Stimulated activated naive CD8-positive, alpha-beta T cell treated with anti-CD3 and anti-CD28 coated beads, Interleukin-15, Interleukin-2, amounts not matched to agents 100 U/mL and 50 U/mL, for 24 hours (primary cell): ENCODE measurements around the gene CSTB.

Source experiments
- ATAC-seq: fragments of 150-1000 bp; cut with Tn5 transposase; one replicate; pipeline ENCODE4 v1.10.0; 2021
- DNase-seq: peaks from one replicate; pipeline ENCODE4 v3.0.0; 2021

CSTB gene

DNA sequence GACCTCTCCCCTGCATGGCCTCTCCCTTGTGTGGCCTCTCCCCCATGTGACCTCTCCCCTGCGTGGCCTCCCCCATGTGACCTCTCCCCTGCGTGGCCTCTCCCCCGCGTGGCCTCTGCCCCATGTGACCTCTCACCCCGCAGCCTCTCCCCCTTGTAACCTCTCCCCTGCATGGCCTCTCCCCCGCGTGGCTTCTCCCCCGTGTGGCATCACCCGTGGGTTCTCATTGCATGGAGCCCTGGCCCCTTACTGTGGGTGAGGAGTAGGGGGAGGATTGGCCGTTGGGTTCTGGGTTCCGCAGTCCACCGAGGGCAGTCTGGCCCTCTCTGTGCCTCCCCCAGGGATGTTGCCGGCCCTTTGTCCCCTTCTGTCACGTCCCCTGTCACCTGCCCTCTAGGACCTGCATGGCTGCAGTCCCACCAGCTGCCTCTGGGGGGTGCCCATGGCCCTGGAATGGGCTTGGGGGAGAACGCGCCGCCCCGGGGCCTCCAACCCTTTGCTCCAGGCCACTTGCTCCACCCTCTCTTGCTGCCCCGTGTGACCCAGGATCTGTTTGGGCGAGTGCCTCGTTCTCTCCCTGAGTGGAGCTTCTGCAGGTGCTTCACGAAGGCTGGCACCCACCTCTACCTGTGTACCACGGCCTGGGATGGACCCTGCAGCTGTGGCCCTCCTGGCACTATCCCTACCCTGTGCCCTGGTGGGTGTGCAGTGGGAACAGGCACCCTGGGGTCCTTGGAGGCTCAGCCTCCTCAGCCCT lies 34.6 kb upstream of the CSTB start:
- peak; percentile 98 for DNase-seq
- ATAC-seq, result peak; percentile 81

DNA sequence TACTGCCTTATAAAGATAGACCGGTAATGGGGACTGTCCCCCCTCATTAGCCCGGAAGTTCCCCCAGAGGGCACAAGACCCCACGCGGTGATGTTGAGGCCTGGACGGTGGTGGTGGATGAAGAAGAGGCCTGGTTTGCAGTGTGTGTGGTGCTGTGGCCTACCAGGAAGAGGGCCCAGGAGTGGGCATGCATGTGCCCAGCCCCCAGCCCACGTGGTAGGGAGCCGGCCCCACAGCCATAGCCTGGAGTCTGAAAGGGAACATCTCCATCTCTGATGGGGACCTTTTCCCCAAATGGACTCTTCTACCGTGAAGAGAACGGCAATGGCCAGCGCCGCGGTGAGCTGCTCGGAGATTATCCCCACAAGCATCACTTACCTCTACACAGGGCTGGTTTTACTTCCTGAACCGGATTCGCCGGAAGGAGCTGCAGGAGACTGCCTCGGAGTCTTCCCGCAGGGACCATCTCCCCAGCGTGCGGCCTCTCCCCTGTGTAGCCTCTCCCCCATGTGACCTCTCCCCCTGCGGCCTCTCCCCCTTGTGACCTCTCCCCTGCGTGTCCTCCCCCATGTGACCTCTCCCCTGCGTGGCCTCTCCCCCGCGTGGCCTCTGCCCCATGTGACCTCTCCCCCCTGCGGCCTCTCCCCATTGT lies 33.9 kb upstream of the CSTB start:
- no peak for DNase-seq
- no peak for ATAC-seq

DNA sequence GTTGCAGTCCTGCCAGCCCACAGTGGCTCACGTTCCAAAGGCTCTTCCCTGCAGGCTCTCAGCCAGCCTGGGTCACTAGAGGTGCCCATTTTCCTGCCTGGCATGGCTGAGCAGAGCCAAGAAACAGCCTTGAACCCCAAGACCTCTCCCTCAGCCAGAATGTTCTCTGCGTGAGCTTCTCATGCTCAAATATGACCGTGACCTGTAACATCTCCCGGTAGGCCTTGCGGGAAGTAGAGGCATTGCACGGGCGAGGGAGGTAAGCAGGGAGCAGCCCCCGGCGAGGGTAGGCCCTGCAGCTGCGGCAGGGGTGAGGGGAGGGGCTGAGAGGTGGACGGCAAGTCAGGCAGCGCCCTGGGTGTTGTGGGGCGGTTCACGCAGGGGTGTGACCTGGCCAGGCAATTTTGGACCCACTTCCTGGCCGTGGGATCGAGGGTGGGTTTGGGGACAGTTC lies 33.3 kb upstream of the CSTB start:
- ATAC-seq (no peak), DNase-seq (no peak)

DNA sequence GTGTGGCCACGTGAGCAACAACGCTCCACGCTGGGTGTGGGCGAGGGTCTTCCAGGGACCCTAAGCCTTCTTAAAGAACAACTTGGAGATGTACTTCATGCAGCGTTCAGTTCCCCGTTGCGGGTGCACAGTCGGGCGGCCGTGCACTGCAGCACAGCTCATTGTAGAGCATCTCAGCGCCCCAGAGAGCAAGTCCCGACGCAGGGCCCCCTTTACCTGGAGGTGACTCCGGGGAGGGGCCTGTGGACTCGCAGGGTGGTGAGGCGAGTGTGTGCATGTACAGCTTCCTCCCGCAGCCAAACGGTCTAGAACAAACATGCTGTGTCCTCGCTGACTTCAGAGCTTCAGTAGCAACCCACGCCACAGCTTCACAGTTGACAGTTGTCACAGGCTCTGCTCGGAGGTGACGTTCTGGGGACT lies 32.7 kb upstream of the CSTB start:
- ATAC-seq (no peak), DNase-seq (no peak)

DNA sequence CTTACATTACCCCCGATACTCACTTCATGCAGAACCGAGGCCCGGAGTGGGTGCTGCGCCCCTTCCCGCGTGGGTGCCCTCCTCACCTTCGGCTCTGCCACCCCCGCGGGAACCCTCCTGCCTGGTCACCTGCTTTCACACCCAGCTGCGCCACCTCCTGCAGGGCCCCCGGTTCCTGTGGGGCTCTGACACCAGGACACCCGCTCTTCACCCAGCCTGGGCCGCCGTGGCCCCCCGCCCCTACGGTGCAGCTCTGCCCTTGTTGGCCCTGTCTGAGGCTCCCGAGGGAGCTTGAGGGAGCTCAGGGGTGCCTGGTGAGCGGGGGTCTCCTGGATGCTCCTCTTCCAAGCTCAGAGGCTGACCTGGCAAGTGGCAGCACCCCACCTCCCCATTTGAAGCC lies 32.3 kb upstream of the CSTB start:
- DNase-seq (no peak), ATAC-seq (no peak)

DNA sequence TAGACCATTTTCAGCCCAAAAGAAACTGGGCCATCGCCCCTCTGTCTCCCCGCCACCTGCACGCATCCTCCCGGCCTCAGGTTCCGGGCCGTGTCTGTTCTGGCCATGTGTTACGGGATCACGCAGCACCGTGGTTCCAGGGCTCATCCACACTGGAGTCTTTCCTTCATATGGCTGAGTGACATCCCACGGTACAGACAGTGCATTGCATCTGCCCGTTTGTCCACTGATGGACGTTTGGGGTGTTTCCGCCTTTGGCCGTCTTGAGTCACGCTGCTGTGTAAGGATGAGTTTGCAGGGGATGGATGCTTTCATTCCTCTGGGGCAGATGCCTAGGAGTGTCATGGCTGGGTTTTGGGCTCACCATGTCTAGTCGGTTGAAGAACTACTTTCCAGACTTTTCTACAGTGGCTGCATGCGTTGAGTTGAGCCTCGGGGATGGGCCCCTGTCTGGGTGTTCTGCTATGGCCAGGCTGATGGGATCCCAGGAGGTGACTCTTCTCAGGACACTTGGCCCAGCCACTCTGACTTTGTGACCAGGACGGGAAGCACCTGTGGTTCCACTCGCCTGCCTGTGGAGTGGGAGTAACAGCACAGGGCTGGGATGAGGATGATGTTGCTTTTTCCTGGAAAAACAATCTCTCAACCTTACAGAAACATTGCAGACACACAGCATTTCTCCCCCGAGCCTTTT lies 30.1 kb upstream of the CSTB start:
- ATAC-seq (no peak), DNase-seq (no peak)

DNA sequence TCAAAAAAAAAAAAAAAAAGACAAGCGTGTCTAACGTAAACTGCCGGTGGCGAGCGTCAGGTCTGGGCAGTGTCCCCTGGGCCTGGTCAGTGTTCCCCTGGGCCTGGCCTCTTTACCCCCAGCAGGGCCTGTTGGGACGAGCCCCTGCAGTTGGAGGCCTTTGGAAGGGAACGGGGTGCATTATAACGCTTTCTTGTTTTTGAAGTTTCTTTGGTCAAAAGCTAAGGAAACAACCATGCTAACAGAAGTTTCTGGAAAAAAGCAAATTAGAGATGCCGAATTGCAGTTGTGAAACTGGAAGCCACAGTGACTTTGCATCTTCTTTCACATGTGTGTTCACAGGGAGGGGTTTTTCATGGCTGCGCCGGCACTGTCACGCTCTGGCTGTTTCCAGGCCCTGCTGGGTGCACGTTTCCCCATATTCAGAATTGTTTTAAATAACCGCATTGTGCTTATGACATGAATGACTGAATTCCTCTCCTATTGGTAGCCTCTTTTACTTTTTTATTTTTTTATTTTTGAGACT lies 29.2 kb upstream of the CSTB start:
- DNase-seq (no peak), ATAC-seq (peak; percentile 24)

DNA sequence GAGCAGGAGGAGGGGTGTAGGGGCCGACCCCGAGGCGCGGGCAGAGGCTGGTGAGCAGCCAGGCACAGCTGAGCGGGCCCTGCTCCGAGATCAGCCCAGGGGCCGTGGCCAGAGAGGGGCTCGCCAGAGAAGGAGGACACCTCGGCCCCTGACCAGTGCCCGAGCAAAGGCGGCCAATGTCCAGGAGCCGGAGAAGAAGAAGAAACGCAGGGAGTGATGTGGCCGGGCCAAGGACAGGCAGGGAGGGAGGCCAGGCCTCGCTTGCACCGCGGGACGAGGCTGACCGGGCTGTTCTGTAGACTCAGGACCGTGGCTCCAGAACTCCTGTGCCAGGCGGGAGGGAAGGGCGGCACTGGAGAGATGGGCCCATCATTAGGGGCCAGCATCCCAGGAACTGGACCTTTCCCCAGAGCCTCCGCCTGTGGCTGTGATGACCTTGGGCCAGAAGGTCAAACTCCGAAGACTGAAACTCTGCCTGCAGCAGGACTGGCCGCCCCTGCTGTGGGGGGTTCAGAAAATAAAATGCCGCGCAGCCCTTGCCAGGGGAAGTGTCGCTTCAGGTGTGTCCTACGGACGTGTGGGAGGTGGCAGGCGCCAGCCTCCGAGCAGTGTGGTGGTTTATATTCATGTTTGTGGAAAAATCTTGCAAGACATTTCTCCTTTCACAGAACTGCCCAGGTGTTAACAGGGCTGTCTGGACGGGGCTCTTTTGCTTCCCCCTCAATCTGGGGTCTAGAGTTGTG lies 27.6 kb upstream of the CSTB start:
- DNase-seq (no peak), ATAC-seq (no peak)

DNA sequence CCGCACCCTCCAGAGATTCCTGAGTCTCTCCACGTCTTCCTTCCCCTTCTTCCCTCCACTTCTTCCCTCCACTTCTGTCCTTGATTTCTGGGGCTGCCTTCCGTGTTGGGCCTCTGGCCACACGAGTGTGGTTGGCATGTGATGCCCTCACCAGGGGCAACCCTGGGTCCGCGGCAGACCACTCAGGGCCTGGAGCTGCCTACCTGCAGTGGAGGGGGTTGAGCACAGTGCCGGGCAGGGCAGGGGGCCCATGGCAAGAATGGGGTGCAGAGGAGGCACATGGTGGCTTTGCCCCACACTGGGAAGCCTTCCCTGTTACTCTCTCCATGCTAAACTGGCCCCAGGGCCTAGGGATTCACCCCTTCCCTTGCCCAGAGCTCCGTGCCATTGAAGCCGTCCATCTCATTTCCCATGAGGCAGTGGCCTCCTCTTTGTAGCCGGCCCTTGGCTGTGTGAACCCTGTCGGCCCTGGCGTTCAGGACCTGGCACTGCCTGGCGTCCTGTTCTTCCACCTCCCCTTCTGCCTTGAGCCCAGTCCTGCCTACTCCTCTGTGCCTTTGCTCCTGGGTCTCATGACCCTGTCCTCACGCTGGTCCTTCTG lies 26.7 kb upstream of the CSTB start:
- no peak for ATAC-seq

DNA sequence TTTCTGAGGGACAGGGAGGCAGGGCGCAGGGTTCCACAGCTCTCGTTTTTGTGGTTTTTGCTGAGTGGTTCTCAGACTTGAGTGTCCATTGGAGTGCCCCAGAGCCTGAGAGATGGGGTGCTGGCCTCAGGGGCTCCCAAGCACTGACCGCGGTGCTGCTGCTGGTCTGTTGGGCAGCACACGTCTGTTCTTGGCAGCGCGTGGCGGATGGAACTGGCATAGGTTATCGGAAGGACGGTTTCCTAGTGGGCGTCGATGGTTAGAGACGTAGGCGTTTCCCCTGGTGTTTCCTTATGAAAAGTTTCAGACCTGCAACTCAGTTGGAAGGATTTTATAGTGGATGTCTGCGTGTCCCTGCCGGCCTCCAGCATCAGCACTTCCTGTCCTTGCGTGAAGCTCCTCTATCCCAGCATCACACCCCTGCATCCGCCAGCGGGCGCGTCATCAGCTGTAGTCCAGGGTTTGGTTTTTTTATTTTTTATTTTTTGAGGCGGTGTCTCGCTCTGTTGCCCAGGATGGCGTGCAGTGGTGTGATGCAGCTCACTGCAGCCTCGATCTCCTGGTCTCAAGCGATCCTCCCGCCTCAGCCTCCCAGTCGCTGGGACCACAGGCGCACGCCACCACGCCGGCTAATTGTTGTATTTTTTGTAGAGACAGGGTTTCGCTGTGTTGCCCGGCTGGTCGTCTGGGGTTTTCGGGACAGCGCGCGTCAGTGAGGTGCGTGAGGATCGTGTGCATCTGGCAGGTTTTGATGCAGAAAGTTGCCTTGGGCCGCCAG lies 25.1 kb upstream of the CSTB start:
- DNase-seq (no peak), ATAC-seq (no peak)

More for the DNA sequence above, 26.7 kb upstream of the CSTB start:
- DNase-seq, result no peak

DNA sequence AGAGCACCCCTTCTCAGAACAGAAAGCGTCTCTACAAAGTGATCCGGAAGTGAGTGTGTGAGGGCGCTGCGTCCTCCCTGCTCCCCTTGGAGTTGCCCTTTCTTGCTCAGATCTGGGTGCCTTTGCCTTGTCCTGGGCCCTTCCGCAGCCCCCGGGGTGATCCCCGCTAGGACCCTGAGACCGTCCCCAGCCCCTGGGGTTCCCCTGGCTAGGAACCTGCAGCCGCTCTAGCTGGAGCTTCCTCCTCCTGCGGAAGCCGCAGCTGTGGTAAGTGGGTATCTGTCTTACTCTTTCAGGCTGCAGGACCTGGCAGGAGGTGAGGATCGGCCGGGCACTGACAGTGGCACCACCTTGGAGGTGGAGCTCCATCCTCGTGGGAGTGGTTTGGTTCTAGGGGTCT lies 24.5 kb upstream of the CSTB start:
- ATAC-seq, result no peak
- DNase-seq, result no peak

DNA sequence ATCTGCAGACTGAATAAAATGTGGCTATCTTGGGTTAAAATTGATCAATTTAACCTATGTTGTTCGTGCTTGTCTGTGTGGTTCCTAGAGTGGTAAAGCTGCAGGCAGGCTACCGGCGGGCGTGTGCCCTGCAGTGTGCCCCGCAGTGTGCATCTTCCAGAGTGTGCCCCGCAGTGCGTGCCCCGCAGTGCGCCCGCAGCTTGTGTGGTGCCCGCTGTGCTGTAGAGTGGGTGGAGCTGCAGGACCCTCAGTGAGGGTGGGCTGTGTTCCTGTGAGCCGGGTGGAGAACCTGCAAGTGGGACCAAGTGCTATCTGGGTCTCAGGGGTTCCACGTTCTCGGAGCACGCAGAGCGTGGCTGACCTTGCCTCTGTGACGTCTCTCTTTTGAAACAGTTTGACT lies 24.0 kb upstream of the CSTB start:
- ATAC-seq (no peak), DNase-seq (no peak)

DNA sequence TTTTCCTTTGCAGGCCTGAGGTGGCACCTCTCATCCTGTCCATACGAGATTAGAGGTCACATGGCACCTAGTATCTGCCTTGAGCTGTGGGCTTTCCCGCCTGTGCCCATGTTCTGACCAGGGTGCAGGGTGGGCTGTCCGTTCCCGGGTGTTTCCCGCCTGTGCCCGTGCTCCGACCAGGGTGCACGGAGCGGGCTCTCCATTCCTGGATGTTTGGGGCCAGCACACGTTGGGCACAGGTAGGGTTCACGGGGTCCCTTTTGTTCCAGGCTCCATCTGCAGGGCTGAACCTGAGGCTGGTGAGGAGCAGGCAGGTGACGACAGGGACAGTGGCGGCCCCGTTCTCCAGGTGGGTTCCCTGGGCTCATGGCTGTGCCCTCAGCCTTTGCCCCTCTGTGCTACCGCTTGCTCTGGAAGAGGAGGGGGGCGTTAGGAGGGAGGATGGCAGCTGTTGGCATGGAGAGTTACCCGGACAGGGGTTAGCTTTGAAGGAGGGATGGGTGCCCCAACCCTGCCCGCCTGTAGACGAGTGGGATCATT lies 23.3 kb upstream of the CSTB start:
- DNase-seq (no peak), ATAC-seq (no peak)

DNA sequence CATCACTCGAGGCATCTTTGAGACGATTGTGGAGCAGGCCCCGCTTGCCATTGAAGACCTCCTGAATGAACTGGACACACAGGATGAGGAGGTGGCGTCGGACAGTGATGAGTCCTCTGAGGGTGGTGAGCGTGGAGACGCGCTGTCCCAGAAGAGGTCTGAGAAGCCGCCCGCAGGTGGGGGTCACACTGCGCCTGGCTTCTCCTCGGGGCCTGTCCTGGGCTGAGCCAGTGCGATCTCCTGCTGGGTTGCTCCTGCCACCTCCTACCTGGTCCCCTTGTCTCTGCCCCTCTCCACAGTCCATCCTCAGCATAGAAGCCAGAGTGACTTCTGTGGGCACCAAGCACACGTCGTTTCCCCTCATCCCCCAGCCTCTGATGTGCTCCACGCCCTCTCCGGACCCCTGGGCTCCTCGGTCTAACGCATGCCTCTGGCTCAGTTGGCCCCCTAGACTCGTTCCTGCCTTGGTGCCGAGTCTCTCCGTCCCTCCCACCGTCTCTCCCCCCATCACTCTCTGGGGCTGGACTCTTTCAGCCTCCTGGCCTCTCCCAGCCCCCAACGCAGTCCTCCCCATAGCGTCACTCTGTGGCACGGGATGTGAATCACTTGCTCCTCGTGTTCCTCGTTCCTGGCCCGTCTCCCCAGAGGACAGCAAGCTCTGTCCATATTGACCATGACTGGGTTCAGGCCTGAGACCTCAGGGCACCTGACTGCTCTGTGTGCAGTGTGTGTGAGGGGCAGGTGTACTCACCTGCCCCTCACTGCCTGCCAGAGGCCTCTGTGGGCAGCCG lies 22.0 kb upstream of the CSTB start:
- no peak for ATAC-seq
- DNase-seq, result no peak

DNA sequence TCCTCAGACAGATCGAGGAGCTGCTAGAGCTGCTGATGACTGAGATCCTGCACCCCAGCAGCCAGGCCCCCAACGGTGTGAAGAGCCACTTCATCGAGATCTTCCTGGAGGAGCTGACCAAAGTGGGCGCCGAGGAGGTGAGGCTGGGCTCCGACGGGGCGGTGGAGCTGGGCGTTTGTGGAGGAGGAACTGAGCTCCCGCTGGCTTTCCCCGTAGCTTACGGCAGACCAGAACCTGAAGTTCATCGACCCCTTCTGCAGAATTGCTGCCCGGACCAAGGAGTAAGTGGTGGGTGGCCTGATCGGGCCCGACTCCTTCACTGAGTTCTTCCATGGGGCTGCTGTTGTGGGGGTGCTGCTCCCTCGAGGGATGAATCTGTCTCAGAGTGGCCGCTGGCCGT lies 21.3 kb upstream of the CSTB start:
- no peak for DNase-seq

DNA sequence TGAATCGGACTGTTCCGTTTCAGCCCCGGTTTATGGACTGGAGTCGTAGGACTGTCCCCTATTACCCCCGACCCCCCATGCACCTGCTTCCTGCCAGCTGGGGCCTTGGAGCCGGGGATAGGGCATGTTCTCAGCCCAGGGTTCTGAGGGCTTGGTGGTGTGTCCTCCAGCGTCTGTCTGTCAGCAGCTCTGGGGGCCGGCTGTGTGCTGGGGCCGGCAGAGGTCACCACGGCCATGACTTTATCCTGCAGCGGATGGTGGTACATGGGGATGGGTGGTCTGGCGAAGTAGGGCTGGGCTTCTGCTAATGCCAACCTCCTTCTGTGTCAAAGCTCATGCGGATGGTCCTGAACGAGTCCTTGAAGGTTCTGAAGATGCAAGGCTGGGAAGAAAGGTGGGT lies 18.7 kb upstream of the CSTB start:
- DNase-seq (no peak), ATAC-seq (no peak)

More for the DNA sequence above, 21.3 kb upstream of the CSTB start:
- ATAC-seq, result no peak

DNA sequence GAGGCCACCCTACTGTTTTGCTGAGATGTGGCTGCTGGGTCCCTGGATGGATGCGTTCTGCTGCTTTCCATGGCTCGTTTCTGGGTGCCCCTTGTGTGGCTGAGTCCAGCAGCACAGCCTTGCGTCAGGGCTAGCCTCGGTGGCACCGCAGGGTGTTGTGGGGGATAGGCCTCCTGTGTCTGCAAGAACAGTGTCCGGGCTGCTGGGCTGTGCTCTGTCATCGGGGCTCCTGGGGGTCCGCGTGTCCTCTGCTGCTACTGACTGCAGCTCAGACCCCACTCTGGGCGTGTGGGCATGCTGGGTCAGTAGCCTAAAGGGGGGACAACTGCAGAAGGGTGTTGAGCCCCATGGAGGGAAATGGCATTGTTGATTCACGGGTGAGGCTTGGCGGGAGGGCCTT lies 18.2 kb upstream of the CSTB start:
- no peak for ATAC-seq

DNA sequence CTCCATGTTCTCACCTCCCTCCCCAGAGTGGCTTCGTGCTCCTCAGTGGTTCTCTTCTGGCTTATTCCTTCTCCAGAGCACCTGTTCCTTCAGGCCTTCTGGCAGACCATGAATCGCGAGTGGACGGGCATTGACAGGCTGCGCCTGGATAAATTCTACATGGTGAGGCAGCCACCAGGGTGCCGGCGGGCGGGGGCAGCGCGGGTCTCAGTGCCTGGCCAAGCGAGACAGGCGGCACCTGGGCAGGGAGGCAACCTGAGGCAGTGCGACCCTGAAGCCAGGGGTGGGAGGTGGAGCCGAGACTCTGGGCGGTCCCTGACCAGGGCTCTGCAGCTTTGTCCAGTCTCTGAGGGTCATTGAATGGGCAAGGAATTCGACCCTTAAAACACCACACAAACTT lies 17.1 kb upstream of the CSTB start:
- no peak for ATAC-seq

More for the DNA sequence above, 18.2 kb upstream of the CSTB start:
- DNase-seq, result no peak

DNA sequence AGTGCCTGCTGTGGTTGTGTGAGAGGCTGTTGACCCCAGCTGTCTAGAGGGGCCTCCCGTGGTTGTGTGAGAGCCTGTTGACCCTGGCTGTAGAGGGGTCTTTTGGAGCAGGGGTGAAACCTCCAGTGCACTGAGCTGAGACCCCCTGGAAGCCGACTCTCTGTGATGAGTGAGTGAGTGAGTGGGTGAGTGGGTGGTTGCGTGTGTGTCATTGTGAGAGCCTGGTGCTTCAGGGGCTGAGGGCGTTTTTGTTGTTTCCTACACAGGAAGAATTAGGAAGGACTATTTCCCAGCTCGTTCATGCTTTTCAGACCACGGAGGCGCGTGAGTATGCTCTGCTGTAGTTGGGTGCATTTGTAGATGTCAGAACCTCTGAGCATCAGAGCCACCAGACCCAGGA lies 16.3 kb upstream of the CSTB start:
- DNase-seq (no peak), ATAC-seq (no peak)

More for the DNA sequence above, 17.1 kb upstream of the CSTB start:
- DNase-seq, result no peak

DNA sequence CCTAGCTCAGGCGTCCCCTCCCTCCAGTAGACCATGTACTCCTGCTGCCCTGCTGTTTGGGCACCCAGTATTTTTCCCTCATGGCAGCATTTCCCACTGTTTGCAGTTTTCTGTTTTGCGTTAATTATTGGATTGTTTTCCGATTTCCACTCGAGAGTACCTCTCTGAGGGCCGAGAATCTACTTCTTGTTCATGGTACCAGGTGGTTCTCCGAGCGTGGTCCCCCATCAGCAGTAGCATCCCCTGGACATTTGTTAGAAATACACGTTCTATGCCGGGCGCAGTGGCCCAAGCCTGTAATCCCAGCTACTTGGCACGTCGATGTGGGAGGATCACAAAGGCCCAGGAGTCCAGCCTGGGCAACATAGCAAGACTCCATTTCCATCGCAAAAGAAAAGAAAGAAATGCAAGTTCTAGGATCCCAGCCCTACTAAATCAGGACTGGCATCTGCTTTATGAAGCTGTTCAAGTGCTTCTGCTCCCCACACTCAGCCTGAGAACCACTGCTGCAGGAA lies 14.0 kb upstream of the CSTB start:
- DNase-seq (no peak), ATAC-seq (no peak)
